Measurements from ENCODE around the gene HADHA. TPM values are rescaled to one million over a fixed set of nuclear protein-coding genes. Genes with fewer than 3 reads are reported as not detected.

Gene HADHA
- total RNA-seq, 1 experiment from 2014 or later = 101 TPM

DNA sequence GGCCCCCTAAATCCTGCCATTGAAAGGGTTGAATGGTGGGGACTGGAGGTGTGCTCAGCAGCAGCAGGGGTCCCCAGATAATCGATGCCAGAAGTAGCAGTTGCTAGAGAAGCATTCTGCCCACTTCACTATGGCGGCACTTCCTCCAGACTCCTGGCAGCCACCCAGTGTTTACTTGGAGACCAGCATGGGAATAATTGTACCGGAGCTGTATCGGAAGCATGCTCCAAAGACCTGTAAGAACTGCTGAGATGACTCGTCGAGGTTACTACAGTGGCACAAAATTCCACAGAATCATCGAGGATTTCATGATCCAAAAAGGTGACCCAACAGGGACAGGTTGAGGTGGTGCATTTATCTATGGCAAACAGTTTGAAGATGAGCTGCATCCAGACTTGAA, 82.5 kb downstream of the HADHA start:
- POLR2A ChIA-PET = no interaction called here
- DNase-seq (ENCODE audit: low read depth, low spot score) = no peak
- no peak overlapping the region for H3K4me3 ChIP-seq (replicated peaks in 1 of 2; ENCODE audit: low read depth in 1 of 2, low read length in 2 of 2)
- no peaks in the 10 kb centered on the region for H4K20me1 ChIP-seq (ENCODE audit: insufficient read depth)
- no peak overlapping the region for H3K4me2 ChIP-seq (ENCODE audit: low read length)
- TF ChIP-seq CTCF (IDR thresholded peaks at IDR 0.05 in 2 of 3, conservative IDR thresholded peaks at IDR 0.05 in 1 of 3; ENCODE audit: borderline replicate concordance in 1 of 3, insufficient read depth in 1 of 3, low read depth in 2 of 3, low read length in 2 of 3) (no peak), POLR2AphosphoS5 (IDR thresholded peaks at IDR 0.05; ENCODE audit: low read depth, low read length) (no peak), RAD21 (IDR thresholded peaks at IDR 0.05; ENCODE audit: low read depth) (no peak), EGR1 (IDR thresholded peaks at IDR 0.05; ENCODE audit: low read depth) (no peak), ZNF274 (IDR thresholded peaks at IDR 0.05; ENCODE audit: low read depth, low read length) (no peak), EZH2 (IDR thresholded peaks at IDR 0.05) (no peak), MAX (IDR thresholded peaks at IDR 0.05) (no peak), YY1 (IDR thresholded peaks at IDR 0.05; ENCODE audit: extremely low read depth, insufficient replicate concordance, low read depth, low read length) (no peak), JUND (IDR thresholded peaks at IDR 0.05) (no peak), POLR2A (IDR thresholded peaks at IDR 0.05; ENCODE audit: borderline replicate concordance, extremely low read depth, insufficient read depth, insufficient read length) (no peak), SRF (IDR thresholded peaks at IDR 0.05; ENCODE audit: low read depth) (no peak), SIN3A (IDR thresholded peaks at IDR 0.05; ENCODE audit: low read depth) (no peak), CEBPB (IDR thresholded peaks at IDR 0.05; ENCODE audit: low read depth) (no peak), SP1 (IDR thresholded peaks at IDR 0.05; ENCODE audit: low read depth) (no peak), EZH2phosphoT487 (IDR thresholded peaks at IDR 0.05; ENCODE audit: borderline replicate concordance) (no peak), ZFX (IDR thresholded peaks at IDR 0.05) (no peak), FOSL1 (IDR thresholded peaks at IDR 0.05; ENCODE audit: low read depth) (no peak), TCF7L2 (IDR thresholded peaks at IDR 0.05; ENCODE audit: borderline replicate concordance, extremely low read depth, insufficient read depth, insufficient read length) (no peak)
- TF ChIP-seq, protein P1, sequence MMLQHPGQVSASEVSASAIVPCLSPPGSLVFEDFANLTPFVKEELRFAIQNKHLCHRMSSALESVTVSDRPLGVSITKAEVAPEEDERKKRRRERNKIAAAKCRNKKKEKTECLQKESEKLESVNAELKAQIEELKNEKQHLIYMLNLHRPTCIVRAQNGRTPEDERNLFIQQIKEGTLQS (IDR thresholded peaks at IDR 0.05) = no peak
- TF ChIP-seq, protein P2, sequence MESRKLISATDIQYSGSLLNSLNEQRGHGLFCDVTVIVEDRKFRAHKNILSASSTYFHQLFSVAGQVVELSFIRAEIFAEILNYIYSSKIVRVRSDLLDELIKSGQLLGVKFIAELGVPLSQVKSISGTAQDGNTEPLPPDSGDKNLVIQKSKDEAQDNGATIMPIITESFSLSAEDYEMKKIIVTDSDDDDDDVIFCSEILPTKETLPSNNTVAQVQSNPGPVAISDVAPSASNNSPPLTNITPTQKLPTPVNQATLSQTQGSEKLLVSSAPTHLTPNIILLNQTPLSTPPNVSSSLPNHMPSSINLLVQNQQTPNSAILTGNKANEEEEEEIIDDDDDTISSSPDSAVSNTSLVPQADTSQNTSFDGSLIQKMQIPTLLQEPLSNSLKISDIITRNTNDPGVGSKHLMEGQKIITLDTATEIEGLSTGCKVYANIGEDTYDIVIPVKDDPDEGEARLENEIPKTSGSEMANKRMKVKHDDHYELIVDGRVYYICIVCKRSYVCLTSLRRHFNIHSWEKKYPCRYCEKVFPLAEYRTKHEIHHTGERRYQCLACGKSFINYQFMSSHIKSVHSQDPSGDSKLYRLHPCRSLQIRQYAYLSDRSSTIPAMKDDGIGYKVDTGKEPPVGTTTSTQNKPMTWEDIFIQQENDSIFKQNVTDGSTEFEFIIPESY (IDR thresholded peaks at IDR 0.05; ENCODE audit: extremely low read depth, insufficient replicate concordance, low read length) = no peak
- H3K79me2 ChIP-seq (ENCODE audit: insufficient read depth, low read length) = no peaks in the 10 kb centered on the region
- no peaks in the 10 kb centered on the region for H3K9me2 ChIP-seq (ENCODE audit: insufficient read depth)
- H3K4me1 ChIP-seq (ENCODE audit: control insufficient read depth in 1 of 2, insufficient read depth in 2 of 2, low read length in 2 of 2) = no peaks in the 10 kb centered on the region
- no peak overlapping the region for H2AFZ ChIP-seq (ENCODE audit: low read depth, low read length, poor library complexity, severe bottlenecking)
- RAD21 ChIA-PET (ENCODE audit: low non-redundant PET in 1 of 2, low total read pairs in 2 of 2, uncharacterized antibody in 2 of 2, unreplicated experiment in 2 of 2) = no interaction called here
- ATAC-seq = no peak
- H3K9me3 ChIP-seq (ENCODE audit: control insufficient read depth in 1 of 2, insufficient read depth in 1 of 2, low read depth in 1 of 2, low read length in 2 of 2) = no peaks in the 10 kb centered on the region
- H3K27me3 ChIP-seq (ENCODE audit: insufficient read depth, low read length) = no peaks in the 10 kb centered on the region
- no peak overlapping the region for H3K9ac ChIP-seq (ENCODE audit: low read length)
- CTCF ChIA-PET = no interaction called here
- no TSS peak for BruUV-seq (replicated peaks)
- no peak overlapping the region for H3K27ac ChIP-seq (ENCODE audit: low read depth, low read length)
- no peaks in the 10 kb centered on the region for H3K36me3 ChIP-seq (ENCODE audit: control insufficient read depth in 1 of 2, insufficient read depth in 2 of 2, low read length in 2 of 2)
- intact Hi-C loops (cut with micrococcal nuclease) = no loop called here

All from HCT116 (cell line).